DND-41 (cell line): Measurements from ENCODE around the gene RFPL1.

Source experiments
- ATAC-seq: fragments of 200-7000 bp; cut with Tn5 transposase; 3 replicates; pipeline ENCODE4 v1.9.1; 2021; ENCODE audit warnings: low read depth; ENCODE audit not compliant: insufficient read depth
- DNase-seq: peaks from one replicate; pipeline ENCODE4 v3.0.0-alpha.2; 2020
- H2AFZ ChIP-seq: 2 replicates; pipeline ENCODE4 v1.6.0; 2012; ENCODE audit warnings: low read depth, low read length
- H3K27ac ChIP-seq: 2 replicates; pipeline ENCODE4 v1.5.1; 2012; ENCODE audit warnings: low read length, inconsistent platforms
- H3K27me3 ChIP-seq: fragments of 200-600 bp; sonication (generic); 2 replicates; pipeline ENCODE4 v1.6.0; 2012; ENCODE audit warnings: low read length, mild to moderate bottlenecking, inconsistent platforms; ENCODE audit not compliant: insufficient read depth, poor library complexity
- H3K36me3 ChIP-seq: 2 replicates; pipeline ENCODE4 v1.5.1; 2012; ENCODE audit warnings: low read length, inconsistent platforms; ENCODE audit not compliant: insufficient read depth
- H3K4me1 ChIP-seq: 2 replicates; pipeline ENCODE4 v1.5.1; 2012; ENCODE audit warnings: mild to moderate bottlenecking, low read length; ENCODE audit not compliant: insufficient read depth
- H3K4me2 ChIP-seq: 2 replicates; pipeline ENCODE4 v1.6.0; 2012; ENCODE audit warnings: mild to moderate bottlenecking, moderate library complexity, low read length, inconsistent platforms; ENCODE audit not compliant: insufficient read depth
- H3K4me3 ChIP-seq, 2 experiments: fragments of 200-600 bp in 1 of 2; shearing (Covaris generic) in 1 of 2; 2 replicates each; pipeline ENCODE4 v1.5.1; 2012 to 2016; ENCODE audit warnings: inconsistent platforms in 2 of 2, low read length in 2 of 2, mild to moderate bottlenecking in 2 of 2, low read depth in 1 of 2, moderate library complexity in 1 of 2
- H3K79me2 ChIP-seq: 2 replicates; pipeline ENCODE4 v1.6.0; 2012; ENCODE audit warnings: low read length, inconsistent platforms; ENCODE audit not compliant: insufficient read depth
- H3K9ac ChIP-seq: 2 replicates; pipeline ENCODE4 v1.6.0; 2012; ENCODE audit warnings: low read depth, mild to moderate bottlenecking, inconsistent platforms, low read length, moderate library complexity
- H3K9me3 ChIP-seq: 2 replicates; pipeline ENCODE4 v1.5.1; 2012; ENCODE audit warnings: low read length, moderate library complexity, mild to moderate bottlenecking, inconsistent platforms; ENCODE audit not compliant: insufficient read depth, severe bottlenecking
- H4K20me1 ChIP-seq: 2 replicates; pipeline ENCODE4 v1.6.0; 2012; ENCODE audit warnings: low read length; ENCODE audit not compliant: insufficient read depth
- CTCF ChIP-seq: IDR thresholded peaks from 2 replicates; pipeline ENCODE4 v1.5.1; 2012; ENCODE audit warnings: borderline replicate concordance, low read length, moderate library complexity, mild to moderate bottlenecking; ENCODE audit not compliant: poor library complexity, severe bottlenecking; ENCODE audit errors: extremely low read depth
- EZH2 ChIP-seq: IDR thresholded peaks from 3 replicates; pipeline ENCODE4 v1.6.1; 2012; ENCODE audit warnings: borderline replicate concordance, low read depth, mild to moderate bottlenecking, moderate library complexity, low read length, inconsistent platforms; ENCODE audit not compliant: severe bottlenecking

Gene RFPL1

DNA sequence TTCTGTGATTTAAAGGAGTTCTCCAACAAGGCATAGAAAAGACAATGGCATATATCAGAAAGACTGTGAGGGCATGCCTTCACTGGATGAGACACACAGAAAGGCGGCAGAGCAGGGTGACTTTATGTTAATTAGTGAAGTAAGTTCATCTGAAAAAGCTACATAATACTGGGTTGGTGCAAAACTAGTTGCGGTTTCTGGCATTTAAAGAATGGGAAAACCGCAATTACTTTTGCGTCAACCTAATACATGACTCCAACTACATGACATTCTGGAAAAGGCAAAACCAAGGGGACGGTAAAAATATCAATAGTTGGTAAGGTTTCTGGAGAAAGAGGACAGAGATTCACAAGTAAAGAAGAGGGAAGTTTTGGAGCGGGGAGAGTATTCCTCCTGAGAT lies 5.1 kb downstream of the RFPL1 start:
- DNase-seq, result no peak
- no peaks in the 10 kb centered on the region for H3K79me2 ChIP-seq
- H3K4me3 ChIP-seq, result no peak overlapping the region
- no peak overlapping the region for H3K4me2 ChIP-seq
- H4K20me1 ChIP-seq, result no peaks in the 10 kb centered on the region
- no peak overlapping the region for H3K27ac ChIP-seq
- no peaks in the 10 kb centered on the region for H3K9me3 ChIP-seq
- no peak overlapping the region for H3K9ac ChIP-seq
- ATAC-seq, result no peak
- H3K4me1 ChIP-seq, result no peaks in the 10 kb centered on the region
- H2AFZ ChIP-seq, result no peak overlapping the region
- H3K36me3 ChIP-seq, result no peaks in the 10 kb centered on the region
- TF ChIP-seq EZH2 (no peak), CTCF (no peak)
- peaks cover 2% of the 10 kb centered on the region for H3K27me3 ChIP-seq

DNA sequence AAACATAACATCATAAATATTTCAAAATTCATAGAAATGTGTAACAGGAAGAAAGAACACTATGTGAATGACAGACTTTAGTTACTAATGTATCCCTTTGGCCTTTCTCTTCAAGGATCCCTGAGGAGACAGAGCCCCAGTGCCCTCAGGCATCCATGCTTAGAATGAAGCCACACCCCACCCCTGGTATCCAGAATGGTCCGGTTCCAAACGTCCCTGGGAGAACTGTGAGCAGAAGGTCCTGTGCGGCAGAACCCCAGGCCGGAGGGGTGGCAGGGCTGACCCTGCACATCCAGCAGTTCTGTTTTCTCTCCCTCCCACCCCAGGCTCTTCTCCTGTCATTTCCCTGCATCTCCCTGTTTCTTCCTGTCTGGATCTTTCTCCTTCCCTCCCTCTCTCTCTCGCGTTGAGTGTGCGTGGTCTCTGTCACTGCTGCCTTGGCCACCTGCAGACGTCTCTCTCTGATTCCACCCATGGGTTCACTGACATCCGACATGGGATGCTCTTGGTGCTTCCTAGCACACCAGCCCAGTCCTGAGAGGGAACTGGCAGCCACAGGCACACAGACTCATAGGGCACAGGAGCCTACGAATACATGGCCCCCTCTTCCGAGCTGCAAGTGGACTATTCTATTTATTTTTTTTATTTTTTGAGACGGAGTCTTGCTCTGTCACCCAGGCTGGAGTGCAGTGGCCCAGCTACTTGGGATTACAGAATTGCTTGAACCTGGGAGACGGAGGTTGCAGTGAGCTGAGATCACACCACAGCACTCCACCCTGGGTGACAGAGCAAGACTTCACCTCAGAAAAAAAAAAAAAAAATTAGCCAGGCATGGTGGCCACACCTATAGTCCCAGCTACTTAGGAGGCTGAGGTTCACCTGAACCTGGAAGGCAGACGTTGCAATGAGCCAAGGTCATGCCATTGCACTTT lies 5.7 kb downstream of the RFPL1 start:
- no peaks in the 10 kb centered on the region for H3K79me2 ChIP-seq
- H4K20me1 ChIP-seq, result no peaks in the 10 kb centered on the region
- H3K9ac ChIP-seq, result no peak overlapping the region
- no peak overlapping the region for H3K4me3 ChIP-seq
- H3K9me3 ChIP-seq, result no peaks in the 10 kb centered on the region
- no peak overlapping the region for H2AFZ ChIP-seq
- H3K4me2 ChIP-seq, result no peak overlapping the region
- no peak for ATAC-seq
- no peak for DNase-seq
- no peaks in the 10 kb centered on the region for H3K4me1 ChIP-seq
- no peaks in the 10 kb centered on the region for H3K36me3 ChIP-seq
- no peak for TF ChIP-seq CTCF
- no peak for TF ChIP-seq EZH2
- peaks cover 2% of the 10 kb centered on the region for H3K27me3 ChIP-seq
- no peak overlapping the region for H3K27ac ChIP-seq

GRCh38 chr22:29445508-29445907 lies 7.1 kb downstream of the RFPL1 start:
- Histone ChIP-seq H3K4me3 (no peak overlapping the region), H3K9ac (no peak overlapping the region), H3K4me1 (no peaks in the 10 kb centered on the region), H3K4me2 (no peak overlapping the region), H3K79me2 (no peaks in the 10 kb centered on the region), H3K27ac (no peak overlapping the region), H3K36me3 (no peaks in the 10 kb centered on the region), H3K9me3 (no peaks in the 10 kb centered on the region), H3K27me3 (peaks cover 2% of the 10 kb centered on the region), H2AFZ (no peak overlapping the region), H4K20me1 (no peaks in the 10 kb centered on the region)
- ATAC-seq, result no peak
- no peak for TF ChIP-seq CTCF
- no peak for TF ChIP-seq EZH2
- no peak for DNase-seq

GRCh38 chr22:29447906-29448305 lies 9.5 kb downstream of the RFPL1 start:
- Histone ChIP-seq H3K9ac (no peak overlapping the region), H3K4me3 (no peak overlapping the region), H3K27ac (no peak overlapping the region), H2AFZ (no peak overlapping the region), H3K27me3 (peaks cover 2% of the 10 kb centered on the region), H3K4me1 (no peaks in the 10 kb centered on the region), H3K36me3 (no peaks in the 10 kb centered on the region), H3K9me3 (no peaks in the 10 kb centered on the region), H3K79me2 (no peaks in the 10 kb centered on the region), H3K4me2 (no peak overlapping the region), H4K20me1 (no peaks in the 10 kb centered on the region)
- no peak for TF ChIP-seq CTCF
- TF ChIP-seq EZH2, result no peak
- DNase-seq (no peak), ATAC-seq (no peak)
